ENCODE results near the gene CLEC20A. TPM values are rescaled to one million over a fixed set of nuclear protein-coding genes. Genes with fewer than 3 reads are reported as not detected.

Gene CLEC20A
- total and polyA plus RNA-seq, 11 donors = 0.23 TPM; not detected in 10

- DNase-seq = no peak
- no peaks in the 10 kb centered on the region for H3K27me3 ChIP-seq
- peaks cover 0 to 12% (median 5%) of the 10 kb centered on the region in 12 donors for H3K4me1 ChIP-seq
- intact Hi-C loops (cut with DNase I) = no loop called here
- no peaks in the 10 kb centered on the region for H3K9me3 ChIP-seq
- no peak overlapping the region for H3K27ac ChIP-seq
- ATAC-seq = no peak
- H3K4me3 ChIP-seq = no peak overlapping the region
- WGBS, 4 donors = 92 to 97% (median 95%) methylated on average over 4 of the region's 4 CpGs
- H3K36me3 ChIP-seq = no peaks in the 10 kb centered on the region
- no peak for TF ChIP-seq CTCF (IDR thresholded peaks at IDR 0.05)
- TF ChIP-seq POLR2A (IDR thresholded peaks at IDR 0.05) = no peak
These were observed 19.3 kb upstream of the CLEC20A start for GRCh38 chr1:178516110-178516509.

DNA sequence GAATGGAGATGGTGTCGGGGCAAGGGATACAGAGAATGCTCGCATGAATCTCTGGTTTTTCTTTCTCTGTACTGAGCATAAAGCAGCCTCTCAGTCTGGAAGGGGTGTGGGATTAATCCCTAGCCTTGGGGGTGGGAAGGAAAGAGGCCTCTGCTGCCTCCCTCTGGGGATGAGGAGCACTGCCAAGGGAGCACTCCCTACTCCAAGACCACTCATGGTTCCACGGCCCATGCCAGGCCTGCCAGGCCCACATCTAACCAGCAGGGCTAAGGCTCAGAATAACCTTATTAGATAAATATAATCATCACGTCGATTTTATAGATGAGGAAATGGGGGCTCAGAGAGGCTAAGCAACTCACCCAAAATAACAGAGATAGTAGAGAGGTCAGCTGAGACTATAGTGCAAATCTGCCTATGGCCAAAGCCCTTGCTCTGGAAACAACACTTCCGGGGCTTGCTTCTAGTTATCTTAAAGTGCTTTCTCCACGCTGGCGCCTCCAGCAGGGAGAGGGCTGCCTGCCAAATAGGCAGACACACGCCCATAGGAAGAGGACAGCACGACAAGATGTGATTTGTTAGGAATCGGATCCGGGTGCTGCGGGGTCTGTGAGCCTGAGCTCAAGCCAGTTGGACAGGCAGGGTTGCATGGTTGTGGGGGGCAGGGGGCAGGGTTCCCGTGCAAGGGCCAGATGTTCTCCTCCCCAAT is 16.7 kb upstream of the CLEC20A start:
- TF ChIP-seq POLR2A (IDR thresholded peaks at IDR 0.05) (no peak), CTCF (IDR thresholded peaks at IDR 0.05) (peak in 3 of 12 donors; percentile 7 to 14 (median 9))
- intact Hi-C loops (cut with DNase I) = no loop called here
- Histone ChIP-seq H3K4me3 (no peak overlapping the region), H3K27me3 (no peaks in the 10 kb centered on the region), H3K27ac (peak overlapping the region in 1 of 12 donors; percentile 4), H3K9me3 (no peaks in the 10 kb centered on the region), H3K36me3 (no peaks in the 10 kb centered on the region), H3K4me1 (peaks cover 0 to 23% (median 5%) of the 10 kb centered on the region in 12 donors)
- 30 to 66% (median 39%) methylated on average over 11 to 14 of the region's 14 CpGs for WGBS, 4 donors
- ATAC-seq (peak; percentile 38 to 72 (median 50)), DNase-seq (peak in 2 of 5 donors; percentile 68 to 76)

- Histone ChIP-seq H3K27me3 (no peaks in the 10 kb centered on the region), H3K4me1 (peaks cover 0 to 23% (median 5%) of the 10 kb centered on the region in 12 donors), H3K36me3 (no peaks in the 10 kb centered on the region), H3K27ac (peak within 1 kb of the TSS in 1 of 12 donors; percentile 4), H3K9me3 (no peaks in the 10 kb centered on the region), H3K4me3 (no peak within 1 kb of the TSS)
- TF ChIP-seq CTCF (IDR thresholded peaks at IDR 0.05) (no peak), POLR2A (IDR thresholded peaks at IDR 0.05) (no peak)
- intact Hi-C loops (cut with DNase I) = no loop called here
- DNase-seq = peak in 1 of 5 donors; percentile 44
- ATAC-seq = no peak
- WGBS, 4 donors = 93 to 97% (median 96%) methylated on average over 19 of the region's 19 CpGs
These were observed 16.0 kb upstream of the CLEC20A start, which contains the start of gene TEX35 for GRCh38 chr1:178512566-178513277. Gene TEX35, plus strand, starts transcription at chr1:178513109. Its CDS starts 80 bp downstream, at chr1:178513189.

- peak in 1 of 5 donors; percentile 16 for DNase-seq
- TF ChIP-seq CTCF (IDR thresholded peaks at IDR 0.05) = no peak
- H3K27me3 ChIP-seq = no peaks in the 10 kb centered on the region
- peak overlapping the region in 1 of 12 donors; percentile 35 for H3K27ac ChIP-seq
- ATAC-seq = no peak
- H3K4me1 ChIP-seq = peaks cover 0 to 29% (median 5%) of the 10 kb centered on the region in 12 donors
- H3K4me3 ChIP-seq = no peak overlapping the region
- H3K36me3 ChIP-seq = no peaks in the 10 kb centered on the region
- intact Hi-C loops (cut with DNase I) = no loop called here
- no peaks in the 10 kb centered on the region for H3K9me3 ChIP-seq
- WGBS, 4 donors = 85 to 92% (median 89%) methylated on average over 4 of the region's 4 CpGs
These were observed 13.4 kb upstream of the CLEC20A start for GRCh38 chr1:178510155-178510554.
